Chondrocyte (in vitro differentiated cells): ENCODE results near the gene CENPQ. TPM values are rescaled to one million over a fixed set of nuclear protein-coding genes. Genes with fewer than 3 reads are reported as not detected.

Source experiments
- DNase-seq: peaks from one replicate; pipeline ENCODE4 v3.0.0; 2021; ENCODE audit warnings: mixed read lengths, low spot score
- H3K27ac Mint-ChIP-seq: one replicate; pipeline ENCODE4 v1.8.0; 2021; ENCODE audit warnings: mild to moderate bottlenecking, moderate library complexity, mixed read lengths; ENCODE audit not compliant: unreplicated experiment
- H3K27me3 Mint-ChIP-seq: 2 replicates; pipeline ENCODE4 v1.8.0; 2021; ENCODE audit warnings: low read depth, mixed read lengths
- H3K36me3 Mint-ChIP-seq: 2 replicates; pipeline ENCODE4 v1.8.0; 2021; ENCODE audit warnings: low read depth, mixed read lengths
- H3K4me1 Mint-ChIP-seq: 2 replicates; pipeline ENCODE4 v1.8.0; 2021; ENCODE audit warnings: low read depth, mild to moderate bottlenecking, mixed read lengths
- H3K4me3 Mint-ChIP-seq: one replicate; pipeline ENCODE4 v1.8.0; 2021; ENCODE audit warnings: mild to moderate bottlenecking, moderate library complexity, mixed read lengths; ENCODE audit not compliant: unreplicated experiment
- H3K9me3 Mint-ChIP-seq: 2 replicates; pipeline ENCODE4 v1.8.0; 2021; ENCODE audit warnings: low read depth, mixed read lengths
- CTCF ChIP-seq: fragments of 200-600 bp; sonication (generic); IDR thresholded peaks from 2 replicates; pipeline ENCODE4 v1.5.0; 2021; ENCODE audit warnings: antibody characterized with exemption, mild to moderate bottlenecking, moderate library complexity
- total RNA-seq: library from RNA; stranded (reverse); gene quantifications from 3 replicates; pipeline ENCODE4 v1.2.1, GENCODE V29; 2021

CENPQ gene
- total RNA-seq, 1 donor from 2014 or later, result 2.6 TPM

DNA sequence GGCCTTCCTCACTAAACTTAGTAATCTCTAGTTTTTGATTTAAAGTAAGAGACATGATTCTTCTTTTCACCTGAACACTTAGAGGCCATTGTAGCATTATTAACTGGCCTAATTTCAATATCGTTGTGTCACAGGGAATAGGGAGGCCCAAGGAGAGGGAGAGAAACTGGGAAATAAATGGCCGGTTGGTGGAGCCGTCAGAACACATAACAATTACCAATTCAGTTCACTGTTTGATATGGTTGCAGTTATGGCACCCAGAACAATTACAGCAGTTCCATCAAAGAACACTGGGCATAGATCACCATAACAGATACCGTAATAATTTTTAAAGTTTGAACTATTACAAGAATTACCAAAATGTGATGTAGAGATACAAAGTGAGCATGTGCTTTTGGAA lies 27.5 kb downstream of the CENPQ start:
- H3K9me3 Mint-ChIP-seq, result no peaks in the 10 kb centered on the region
- H3K27ac Mint-ChIP-seq, result no peak overlapping the region
- TF ChIP-seq CTCF, result no peak
- DNase-seq, result no peak
- no peaks in the 10 kb centered on the region for H3K27me3 Mint-ChIP-seq
- peaks cover 14% of the 10 kb centered on the region for H3K36me3 Mint-ChIP-seq
- H3K4me3 Mint-ChIP-seq, result no peak overlapping the region
- H3K4me1 Mint-ChIP-seq, result no peaks in the 10 kb centered on the region

DNA sequence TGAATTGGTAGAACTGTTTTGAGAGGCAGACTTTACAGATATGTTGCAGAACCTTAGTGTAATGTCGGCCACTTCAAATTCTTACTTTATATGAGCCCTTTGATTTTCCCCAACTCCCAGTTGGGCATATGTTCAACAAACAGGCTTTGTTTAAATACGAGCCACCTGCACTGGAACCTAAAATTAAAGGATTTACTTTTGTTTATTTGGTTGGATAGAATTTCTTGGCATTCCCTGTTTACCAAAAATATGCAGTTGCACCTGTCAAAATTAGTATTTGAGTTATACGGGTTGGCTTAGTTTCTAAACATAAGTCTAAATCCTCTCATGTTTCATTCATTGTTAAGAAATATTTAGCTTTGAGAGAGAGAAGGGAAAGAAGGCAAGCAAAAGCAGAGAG lies 34.1 kb downstream of the CENPQ start:
- no peaks in the 10 kb centered on the region for H3K9me3 Mint-ChIP-seq
- H3K36me3 Mint-ChIP-seq, result peaks cover 1% of the 10 kb centered on the region
- no peak overlapping the region for H3K27ac Mint-ChIP-seq
- no peak for TF ChIP-seq CTCF
- H3K4me3 Mint-ChIP-seq, result no peak overlapping the region
- H3K4me1 Mint-ChIP-seq, result no peaks in the 10 kb centered on the region
- peaks cover 12% of the 10 kb centered on the region for H3K27me3 Mint-ChIP-seq
- DNase-seq, result no peak

GRCh38 chr6:49499126-49499525 lies 36.0 kb downstream of the CENPQ start:
- Mint-ChIP-seq H3K4me3 (no peak overlapping the region), H3K4me1 (no peaks in the 10 kb centered on the region), H3K36me3 (peaks cover 1% of the 10 kb centered on the region), H3K27ac (no peak overlapping the region), H3K27me3 (peaks cover 13% of the 10 kb centered on the region), H3K9me3 (no peaks in the 10 kb centered on the region)
- DNase-seq, result no peak
- no peak for TF ChIP-seq CTCF

GRCh38 chr6:49499623-49500022 lies 36.5 kb downstream of the CENPQ start, which contains the start of gene GLYATL3:
TSS of gene GLYATL3 (plus strand) at chr6:49499923. CDS start at chr6:49511991, 12,068 bp downstream.
- TF ChIP-seq CTCF, result no peak
- Mint-ChIP-seq H3K4me3 (no peak within 1 kb of the TSS), H3K9me3 (no peaks in the 10 kb centered on the region), H3K4me1 (no peaks in the 10 kb centered on the region), H3K36me3 (peaks cover 1% of the 10 kb centered on the region), H3K27me3 (peaks cover 13% of the 10 kb centered on the region), H3K27ac (no peak within 1 kb of the TSS)
- no peak for DNase-seq

DNA sequence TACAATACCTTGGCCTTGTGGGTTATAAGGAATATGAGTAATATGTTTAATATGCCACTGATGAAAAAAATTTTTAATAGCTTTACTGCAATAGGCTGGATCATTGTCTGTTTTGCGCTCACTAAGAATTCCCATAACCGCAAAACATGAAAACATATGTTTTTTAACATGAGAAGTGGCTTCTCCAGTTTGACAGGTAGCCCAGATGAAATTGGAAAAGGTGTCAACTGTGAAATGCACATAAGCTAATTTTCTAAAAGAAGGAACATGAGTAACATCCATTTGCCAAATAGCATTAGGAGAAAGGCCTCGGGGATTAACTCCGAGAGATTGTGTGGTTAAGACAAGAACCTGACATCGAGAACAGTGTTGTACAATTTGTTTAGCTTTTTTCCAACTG lies 41.5 kb downstream of the CENPQ start:
- TF ChIP-seq CTCF, result no peak
- peaks cover 16% of the 10 kb centered on the region for H3K9me3 Mint-ChIP-seq
- peaks cover 9% of the 10 kb centered on the region for H3K27me3 Mint-ChIP-seq
- H3K27ac Mint-ChIP-seq, result no peak overlapping the region
- no peaks in the 10 kb centered on the region for H3K4me1 Mint-ChIP-seq
- DNase-seq, result no peak
- no peaks in the 10 kb centered on the region for H3K36me3 Mint-ChIP-seq
- H3K4me3 Mint-ChIP-seq, result no peak overlapping the region
